ENCODE data around the gene PUS1.
"Not testable (repeated sequence)": the region's sequence is repeated elsewhere in the genome, so short reads cannot be mapped to it uniquely, and the experiment has no call there.

PUS1 gene

GRCh38 chr12:131938082-131938481 lies 9.0 kb downstream of the PUS1 start:
- DNase-seq (ENCODE audit: low read depth), result no peak

DNA sequence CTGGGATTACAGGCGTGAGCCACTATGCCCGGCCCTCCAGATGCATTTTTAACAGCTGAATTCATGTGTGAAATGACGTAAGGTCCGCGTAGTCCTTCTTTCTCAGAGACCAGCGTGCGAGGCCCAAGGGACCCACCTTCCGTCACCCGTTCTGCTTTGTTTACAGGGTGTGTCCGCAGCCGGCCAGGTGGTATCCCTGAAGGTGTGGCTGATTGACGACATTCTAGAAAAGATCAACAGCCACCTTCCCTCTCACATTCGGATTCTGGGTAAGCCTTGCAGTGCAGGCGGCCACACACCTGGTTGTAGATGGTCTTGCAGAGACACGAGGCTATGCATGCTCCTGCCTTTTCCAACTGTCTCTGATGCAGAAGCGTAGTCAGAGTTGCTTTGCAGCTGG lies 9.9 kb downstream of the PUS1 start:
- no peak for DNase-seq (ENCODE audit: low read depth)

GRCh38 chr12:131940141-131940547 lies 11.1 kb downstream of the PUS1 start:
- DNase-seq (ENCODE audit: low read depth), result no peak

DNA sequence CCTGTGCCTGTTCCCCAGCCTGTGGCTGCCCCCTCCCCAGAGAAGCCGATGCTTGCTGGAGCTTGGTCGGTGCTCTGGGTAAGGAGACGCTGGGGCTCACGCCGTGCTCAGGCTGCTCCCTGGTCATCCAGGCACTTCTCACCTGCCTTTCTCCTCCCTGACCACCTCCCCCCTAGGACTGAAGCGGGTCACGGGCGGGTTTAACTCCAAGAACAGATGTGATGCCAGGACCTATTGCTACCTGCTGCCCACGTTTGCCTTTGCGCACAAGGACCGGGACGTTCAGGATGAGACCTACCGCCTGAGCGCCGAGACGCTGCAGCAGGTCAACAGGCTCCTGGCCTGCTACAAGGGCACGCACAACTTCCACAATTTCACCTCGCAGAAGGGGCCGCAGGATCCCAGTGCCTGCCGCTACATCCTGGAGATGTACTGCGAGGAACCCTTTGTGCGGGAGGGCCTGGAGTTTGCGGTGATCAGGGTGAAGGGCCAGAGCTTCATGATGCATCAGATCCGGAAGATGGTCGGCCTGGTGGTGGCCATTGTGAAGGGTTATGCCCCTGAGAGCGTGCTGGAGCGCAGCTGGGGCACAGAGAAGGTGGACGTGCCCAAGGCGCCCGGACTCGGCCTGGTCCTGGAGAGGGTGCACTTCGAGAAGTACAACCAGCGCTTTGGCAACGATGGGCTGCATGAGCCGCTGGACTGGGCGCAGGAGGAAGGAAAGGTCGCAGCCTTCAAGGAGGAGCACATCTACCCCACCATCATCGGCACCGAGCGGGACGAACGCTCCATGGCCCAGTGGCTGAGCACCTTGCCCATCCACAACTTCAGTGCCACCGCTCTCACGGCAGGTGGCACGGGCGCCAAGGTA lies 12.3 kb downstream of the PUS1 start:
- DNase-seq (ENCODE audit: low read depth), result no peak

- no peak for DNase-seq (ENCODE audit: low read depth)
Measured at GRCh38 chr12:131941987-131942341, 12.9 kb downstream of the PUS1 start.

DNA sequence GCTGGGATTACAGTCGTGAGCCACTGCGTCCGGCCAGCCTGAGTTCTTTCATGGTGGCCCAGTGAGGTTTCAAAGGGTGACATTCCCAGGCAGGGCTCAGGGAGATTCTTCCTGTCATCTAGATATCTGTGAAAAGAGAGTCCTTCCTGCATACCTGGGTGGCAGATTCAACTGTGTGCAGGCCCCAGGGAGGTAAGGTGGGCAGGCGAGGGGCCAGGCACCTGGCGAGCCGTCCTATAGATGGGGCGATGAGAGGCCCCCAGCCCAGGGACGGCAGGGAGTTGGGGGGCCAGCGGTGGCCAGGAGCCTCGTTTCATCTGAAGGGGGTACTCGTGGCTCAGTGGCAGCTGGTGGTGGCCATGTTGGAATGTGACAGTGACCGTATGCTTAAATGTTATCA lies 13.6 kb downstream of the PUS1 start:
- DNase-seq (ENCODE audit: low read depth), result no peak

- DNase-seq (ENCODE audit: low read depth), result no peak
Measured at GRCh38 chr12:131943389-131943788, 14.3 kb downstream of the PUS1 start.

- no peak for DNase-seq (ENCODE audit: low read depth)
Measured at GRCh38 chr12:131943876-131944275, 14.8 kb downstream of the PUS1 start.

GRCh38 chr12:131944601-131945251 lies 15.7 kb downstream of the PUS1 start:
- no peak for DNase-seq (ENCODE audit: low read depth)

- no peak for DNase-seq (ENCODE audit: low read depth)
Measured at GRCh38 chr12:131946757-131947156, 17.7 kb downstream of the PUS1 start.

GRCh38 chr12:131947482-131948027 lies 18.5 kb downstream of the PUS1 start:
- no peak for DNase-seq (ENCODE audit: low read depth)

DNA sequence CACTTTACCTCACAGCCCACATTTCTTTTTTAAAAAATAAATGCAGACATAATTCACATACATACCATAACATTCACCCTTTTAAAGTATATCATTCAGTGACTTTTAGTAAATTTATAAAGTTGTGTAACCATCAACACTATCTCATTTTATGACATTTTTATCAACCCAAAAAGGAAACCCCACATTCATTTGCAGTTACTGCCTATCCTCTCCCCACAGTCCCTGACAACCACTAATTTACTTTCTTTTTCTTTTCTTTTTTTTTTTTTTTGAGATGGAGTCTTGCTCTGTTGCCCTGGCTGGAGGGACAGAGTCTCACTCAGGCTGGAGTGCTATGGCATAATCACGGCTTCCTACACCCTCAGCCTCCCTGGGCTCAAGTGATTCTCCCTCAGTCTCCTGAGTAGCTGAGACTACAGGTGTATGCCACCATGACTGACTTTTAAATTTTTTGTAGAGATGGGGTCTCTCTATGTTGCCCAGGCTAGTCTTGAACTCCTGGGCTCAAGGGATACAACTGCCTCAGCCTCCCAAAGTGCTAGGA lies 19.2 kb downstream of the PUS1 start:
- DNase-seq (ENCODE audit: low read depth), result no peak

DNA sequence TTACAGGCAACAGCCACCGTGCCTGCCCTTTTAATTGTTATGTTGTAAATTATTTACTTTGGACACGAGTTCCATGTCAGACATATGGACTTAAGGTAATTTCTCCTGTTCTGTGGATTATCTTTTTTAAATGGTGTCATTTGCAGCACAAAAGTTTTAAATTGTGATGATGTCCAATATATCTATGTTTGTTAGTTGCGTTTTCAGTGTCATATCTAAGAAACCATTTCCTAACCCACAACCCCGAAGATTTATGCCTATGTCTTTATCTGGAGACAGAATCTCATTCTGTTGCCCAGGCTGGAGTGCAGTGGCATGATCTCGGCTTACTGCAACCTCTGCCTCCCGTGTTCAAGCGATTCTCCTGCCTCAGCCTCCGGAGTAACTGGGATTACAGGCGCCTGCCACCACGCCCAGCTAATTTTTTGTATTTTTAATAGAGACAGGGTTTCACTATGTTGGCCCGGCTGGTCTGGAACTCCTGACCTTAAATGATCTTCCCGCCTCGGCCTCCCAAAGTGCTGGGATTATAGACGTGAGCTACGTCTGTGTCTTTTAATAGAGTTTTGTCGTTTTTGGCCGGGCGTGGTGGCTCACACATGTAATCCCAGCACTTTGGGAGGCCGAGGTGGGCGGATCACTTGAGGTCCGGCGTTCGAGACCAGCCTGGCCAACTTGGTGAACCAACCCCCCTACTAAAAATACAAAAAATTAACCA lies 19.8 kb downstream of the PUS1 start:
- DNase-seq (ENCODE audit: low read depth), result not testable (repeated sequence)

GRCh38 chr12:131949431-131950181 lies 20.5 kb downstream of the PUS1 start, which contains the start of gene EP400:
Gene EP400 (plus strand): TSS chr12:131949942. CDS start chr12:131960620, 10,678 bp downstream.
- peak; percentile 95 for DNase-seq (ENCODE audit: low read depth)

DNA sequence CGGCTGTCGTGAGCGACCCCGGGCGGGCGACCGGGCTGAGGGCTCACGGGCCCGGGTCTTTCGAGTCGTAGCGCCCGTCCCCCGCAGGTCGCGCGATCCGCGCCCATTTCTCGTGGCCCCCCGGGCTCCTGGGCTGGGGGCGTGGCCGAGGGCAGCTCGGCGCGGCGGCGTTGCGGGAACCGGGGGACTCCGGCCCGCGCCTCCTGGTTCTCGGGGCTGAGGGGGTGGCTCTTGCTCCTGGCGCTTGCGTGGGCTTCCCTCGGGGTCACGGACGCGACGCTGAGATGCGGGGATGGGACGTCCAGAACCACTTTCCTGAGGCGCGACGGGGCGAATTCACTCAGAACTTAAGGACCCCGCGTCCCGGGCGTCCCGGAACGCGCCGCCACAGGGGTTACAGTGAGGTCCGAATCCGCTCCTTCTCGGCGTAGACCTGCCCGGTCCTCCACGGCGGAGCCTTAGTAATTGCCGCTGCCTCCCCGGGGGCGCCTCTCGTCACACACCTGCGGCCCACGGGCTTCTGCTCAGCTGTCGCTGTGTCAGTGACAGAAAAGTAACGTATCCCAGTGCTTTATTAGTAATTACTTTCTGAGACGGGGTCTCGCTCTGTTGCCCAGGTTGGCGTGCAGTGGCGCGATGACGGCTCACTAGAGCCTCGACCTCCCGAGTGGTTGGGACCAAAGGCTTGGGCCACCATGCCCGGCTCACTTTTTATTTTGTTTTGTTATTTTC lies 21.3 kb downstream of the PUS1 start:
- peak; percentile 31 for DNase-seq (ENCODE audit: low read depth)

DNA sequence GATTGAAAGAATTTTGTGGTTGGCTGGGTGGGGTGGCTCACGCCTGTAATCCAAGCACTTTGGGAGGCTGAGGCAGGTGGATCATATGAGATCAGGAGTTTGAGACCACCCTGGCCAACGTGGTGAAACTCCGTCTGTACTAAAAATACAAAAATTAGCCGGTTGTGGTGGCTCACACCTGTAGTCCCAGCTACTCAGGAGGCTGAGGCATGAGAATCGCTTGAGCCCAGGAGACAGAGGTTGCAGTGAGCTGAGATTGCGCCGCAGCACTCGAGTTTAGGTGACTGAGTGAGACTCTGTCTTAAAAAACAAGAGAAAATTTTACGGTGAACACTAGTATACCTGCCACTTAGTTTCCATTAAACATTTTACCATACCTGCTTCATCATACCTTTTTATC lies 24.7 kb downstream of the PUS1 start:
- DNase-seq (ENCODE audit: low read depth), result not testable (repeated sequence)

GRCh38 chr12:131954460-131954859 lies 25.4 kb downstream of the PUS1 start:
- DNase-seq (ENCODE audit: low read depth), result not testable (repeated sequence)

GRCh38 chr12:131959116-131959515 lies 30.0 kb downstream of the PUS1 start:
- no peak for DNase-seq (ENCODE audit: low read depth)

DNA sequence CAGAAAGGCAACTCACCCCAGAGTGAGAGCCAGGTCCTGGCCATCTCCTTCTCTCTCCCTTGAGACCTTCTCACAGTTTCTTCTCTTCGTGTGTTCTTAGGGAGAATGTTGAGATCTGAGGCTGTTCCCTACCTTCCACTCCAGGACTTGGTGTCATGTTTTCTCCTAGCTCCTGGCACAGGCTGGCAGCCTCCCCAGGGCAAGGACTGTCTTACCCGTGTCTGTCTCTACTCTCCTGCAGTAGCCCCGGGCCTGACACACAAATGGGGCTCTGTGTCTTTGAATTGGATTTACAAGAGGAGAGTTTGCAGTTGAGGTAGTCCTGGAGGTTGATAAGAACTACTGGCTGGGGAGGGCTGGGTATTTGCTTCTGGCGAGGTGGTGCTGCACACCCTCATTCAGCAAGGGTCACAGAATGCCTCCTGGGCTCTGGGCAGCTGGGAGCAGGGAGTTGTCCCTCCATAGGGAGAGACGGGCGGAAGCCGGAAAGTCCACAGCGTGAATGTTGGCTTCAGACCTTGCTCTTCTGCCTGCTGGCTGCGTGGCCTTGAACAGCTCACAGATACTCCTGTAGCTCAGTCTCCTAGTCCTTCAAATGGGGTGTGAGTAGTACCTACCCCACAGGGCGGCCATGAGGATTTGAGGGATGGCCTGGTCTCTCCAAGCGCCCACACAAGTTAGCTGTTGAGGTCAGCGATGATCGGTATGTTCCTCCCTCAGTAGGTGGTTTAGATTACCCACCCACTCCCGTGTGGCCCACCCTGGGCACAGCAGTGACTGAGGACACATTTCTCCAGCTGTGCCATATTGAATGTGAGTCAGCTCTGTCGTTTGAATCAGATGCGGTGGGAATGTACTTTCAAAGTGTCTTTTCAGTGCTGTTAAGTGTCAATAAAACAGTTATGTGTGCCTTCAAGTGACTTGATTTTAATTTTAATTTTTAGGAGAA lies 30.8 kb downstream of the PUS1 start:
- no peak for DNase-seq (ENCODE audit: low read depth)
